GM15510 (cell line): ENCODE measurements around the gene RAD52.

Experiments
- POLR2A ChIP-seq: IDR thresholded peaks from 3 replicates; pipeline ENCODE4 v1.6.1; 2011; ENCODE audit warnings: borderline replicate concordance; ENCODE audit not compliant: insufficient read length; ENCODE audit errors: extremely low read depth

RAD52 gene

DNA sequence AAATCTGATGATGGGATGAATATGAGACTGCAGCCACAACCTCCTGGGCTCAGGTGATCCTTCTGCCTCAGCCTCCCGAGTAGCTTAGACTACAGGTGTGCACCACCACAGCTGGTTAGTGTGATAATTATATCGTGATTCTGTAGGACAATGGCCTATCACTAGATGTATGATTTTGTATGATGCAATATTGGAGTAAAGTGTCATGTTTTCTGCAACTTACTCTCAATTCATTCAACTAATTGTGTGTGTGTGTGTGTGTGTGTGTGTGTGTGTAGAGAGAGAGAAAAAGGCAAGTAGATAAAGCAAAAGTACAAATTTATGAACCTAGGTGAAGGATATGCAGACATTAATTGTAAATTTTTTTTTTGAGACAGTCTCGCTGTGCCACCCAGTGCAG is 10.7 kb downstream of the RAD52 start:
- TF ChIP-seq POLR2A: no peak

DNA sequence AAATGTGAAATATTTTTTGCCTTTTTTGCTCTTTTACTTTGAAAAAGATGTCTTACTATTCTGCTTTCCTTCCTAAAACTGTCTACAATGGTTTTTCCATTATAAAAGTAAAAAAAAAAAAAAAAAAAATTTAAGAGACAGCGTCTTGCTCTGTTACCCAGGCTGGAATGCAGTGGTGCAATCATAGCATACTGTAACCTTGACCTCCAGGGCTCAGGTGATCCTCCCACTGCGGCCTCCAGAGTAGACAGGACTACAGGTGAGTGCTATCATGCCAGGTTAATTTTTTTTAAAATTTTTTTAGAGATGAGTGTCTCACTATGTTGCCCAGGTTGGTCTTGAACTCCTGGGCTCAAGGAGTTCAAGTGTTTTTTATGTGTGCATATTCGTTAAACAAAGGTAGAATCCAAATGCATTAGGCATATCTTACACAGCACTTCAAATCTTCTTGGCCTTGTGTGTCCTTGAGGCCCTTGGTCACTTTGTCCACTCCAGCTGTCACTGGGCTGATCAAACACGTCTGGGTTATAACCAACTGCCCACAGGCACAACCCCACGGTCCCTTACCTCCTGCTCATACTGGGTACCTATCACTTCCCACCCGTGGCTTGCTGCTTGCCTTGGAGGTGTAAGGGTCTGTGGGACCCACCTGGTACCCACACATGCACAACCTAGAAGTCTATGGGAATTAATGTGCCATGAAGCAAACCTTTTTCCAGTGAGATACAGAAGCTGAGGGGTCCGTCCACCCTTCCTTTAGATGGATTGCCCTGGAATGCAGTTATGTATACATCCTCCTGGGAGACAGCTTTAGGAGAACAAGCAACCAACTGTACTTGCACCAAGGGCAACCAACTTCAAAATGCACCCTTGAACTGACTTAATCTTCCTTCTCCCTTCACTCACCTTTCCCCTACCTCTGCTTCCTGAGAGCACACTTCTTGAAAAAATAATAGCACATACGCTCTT is 12.8 kb downstream of the RAD52 start:
- TF ChIP-seq POLR2A: no peak

DNA sequence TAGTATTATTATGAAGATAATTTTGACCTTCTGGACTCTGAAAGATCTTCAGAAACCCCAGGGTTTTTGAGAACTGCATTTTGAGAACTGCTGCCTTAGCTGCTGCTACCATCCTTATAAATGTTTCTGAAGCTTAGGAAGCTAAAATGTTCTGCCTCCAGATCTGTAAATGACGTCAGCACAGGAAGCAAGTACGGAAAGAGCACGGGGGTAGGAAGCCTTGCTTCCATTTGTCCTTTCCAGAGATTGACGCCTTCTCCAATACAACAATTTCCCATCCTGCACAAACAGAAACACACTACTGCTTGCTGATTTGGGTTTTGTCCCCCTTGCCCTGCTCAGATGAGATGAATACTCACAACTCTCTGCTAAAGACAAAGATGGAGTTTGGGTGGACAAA is 17.9 kb downstream of the RAD52 start:
- no peak for TF ChIP-seq POLR2A

DNA sequence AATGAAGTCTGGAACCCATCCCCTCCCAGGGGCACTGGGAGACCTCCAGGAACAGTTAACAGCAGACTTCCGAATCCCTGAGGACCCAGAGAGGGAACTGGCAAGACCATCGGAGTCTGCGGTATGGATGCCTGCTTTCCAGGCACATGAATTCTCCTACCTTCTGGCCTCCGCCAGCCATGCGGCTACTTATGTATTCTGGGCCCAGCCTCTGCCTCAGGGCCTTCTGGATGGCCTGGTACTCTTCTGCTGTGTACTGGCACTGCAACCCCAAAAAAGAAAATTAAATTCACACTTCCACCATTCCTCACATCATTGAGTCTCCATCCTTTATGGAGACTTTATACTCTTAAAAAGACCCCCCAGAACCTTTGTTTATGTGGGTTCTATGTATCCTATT is 18.4 kb downstream of the RAD52 start:
- no peak for TF ChIP-seq POLR2A

DNA sequence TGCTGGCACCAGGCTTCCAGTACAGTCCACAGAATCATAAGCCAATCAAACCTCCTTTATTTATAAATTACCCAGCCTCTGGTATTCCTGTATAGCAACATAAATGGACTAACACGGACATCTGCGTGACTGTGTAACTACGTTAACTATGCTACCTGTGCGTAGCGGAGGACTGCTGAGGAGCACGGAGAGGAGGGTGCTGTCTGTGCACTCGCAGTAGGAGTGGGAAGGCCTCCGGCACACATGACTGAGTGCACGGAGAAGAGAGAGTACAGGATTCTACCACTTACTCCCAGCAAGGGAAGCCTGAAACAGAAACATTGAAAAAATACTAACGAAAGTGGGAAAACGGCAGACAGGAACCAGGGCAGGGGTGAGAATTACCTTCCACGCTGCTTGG is 22.9 kb downstream of the RAD52 start:
- no peak for TF ChIP-seq POLR2A

DNA sequence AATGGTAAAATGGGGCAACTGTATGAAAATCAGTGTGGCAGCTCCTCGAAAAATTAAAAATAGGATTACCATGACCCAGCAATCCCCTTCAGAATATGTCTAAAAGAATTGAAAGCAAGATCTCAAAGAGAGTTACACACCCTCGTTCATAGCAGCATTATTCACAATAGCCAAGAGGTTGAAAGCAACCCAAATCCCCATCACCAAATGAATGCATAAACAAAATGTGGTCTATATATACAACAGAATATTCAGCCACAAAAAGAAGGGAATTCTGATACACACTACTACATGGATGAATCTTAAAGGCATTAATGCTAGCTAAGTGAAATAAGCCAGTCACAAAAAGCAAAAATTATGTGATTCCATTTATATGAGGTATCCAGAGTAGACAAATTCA is 27.2 kb downstream of the RAD52 start:
- no peak for TF ChIP-seq POLR2A

DNA sequence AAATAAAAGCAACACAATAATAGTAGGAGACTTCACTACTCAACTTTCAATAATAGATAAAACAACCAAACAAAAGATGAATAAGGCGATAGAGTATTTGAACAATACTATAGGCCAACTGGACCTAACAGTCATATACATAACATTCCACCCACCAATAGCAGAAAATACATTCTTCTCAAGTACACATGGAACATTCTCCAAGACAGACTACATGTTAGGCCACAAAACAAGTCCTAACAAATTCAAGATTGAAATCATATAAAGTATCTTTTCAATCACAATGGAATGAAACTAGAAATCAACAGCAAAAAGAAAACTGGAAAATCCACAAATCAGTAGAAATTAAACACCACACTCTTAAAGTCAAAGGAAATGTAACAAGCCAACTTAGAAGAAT is 28.8 kb downstream of the RAD52 start:
- no peak for TF ChIP-seq POLR2A

DNA sequence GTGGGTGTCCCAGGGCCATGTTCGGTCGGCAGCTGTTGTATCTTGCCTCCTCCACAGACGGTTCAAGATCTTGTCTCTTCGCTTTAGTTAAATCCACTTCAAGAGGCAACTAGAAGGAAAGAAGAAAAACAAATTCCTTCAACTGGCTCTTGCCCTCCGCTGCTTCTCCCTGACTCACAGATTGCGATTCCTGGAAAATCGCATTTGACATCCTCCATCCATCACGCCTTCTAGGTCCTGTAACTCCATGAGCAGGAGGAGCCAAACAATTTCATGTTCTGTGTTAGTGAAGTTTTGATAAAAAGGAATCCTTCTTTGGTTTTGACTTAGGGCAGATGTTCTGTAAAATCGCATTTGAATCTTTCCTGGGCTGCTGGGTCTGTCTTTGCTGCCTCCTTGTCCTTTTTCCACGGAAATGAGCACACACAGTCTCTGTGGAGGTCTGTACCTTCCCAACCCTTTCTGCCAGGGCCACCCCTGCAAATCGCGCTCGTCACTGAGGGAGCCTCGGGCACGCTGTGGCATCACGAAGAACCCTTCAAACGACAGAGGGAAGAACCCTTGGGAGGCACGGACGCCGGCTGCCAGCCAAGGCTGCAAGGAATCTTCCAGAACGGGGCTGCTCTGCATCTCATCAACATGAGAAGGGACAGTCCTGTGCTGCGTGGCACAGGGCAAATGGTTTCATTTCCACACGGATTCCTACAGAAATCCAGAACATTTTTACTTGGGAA is 32.6 kb downstream of the RAD52 start:
- no peak for TF ChIP-seq POLR2A

DNA sequence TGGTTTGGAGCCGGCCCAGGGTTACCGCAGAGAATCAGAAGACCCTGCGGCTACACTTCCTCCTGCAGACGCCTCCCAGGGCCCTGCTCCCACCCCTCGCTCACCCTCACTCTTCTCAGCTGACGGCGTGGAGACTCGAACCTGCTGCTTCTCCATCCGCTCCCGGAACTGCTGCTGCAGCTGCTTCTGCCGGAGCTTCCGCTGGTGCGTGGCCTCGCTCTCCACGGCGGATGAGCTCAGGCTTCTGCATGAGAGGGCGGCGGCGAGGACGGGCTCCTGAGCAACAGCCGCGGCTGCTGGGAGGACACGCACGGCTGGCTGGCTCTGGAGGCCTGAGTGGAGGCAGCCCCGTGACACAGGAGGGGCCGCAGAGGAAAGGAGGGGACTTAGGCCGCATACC is 33.3 kb downstream of the RAD52 start:
- no peak for TF ChIP-seq POLR2A

DNA sequence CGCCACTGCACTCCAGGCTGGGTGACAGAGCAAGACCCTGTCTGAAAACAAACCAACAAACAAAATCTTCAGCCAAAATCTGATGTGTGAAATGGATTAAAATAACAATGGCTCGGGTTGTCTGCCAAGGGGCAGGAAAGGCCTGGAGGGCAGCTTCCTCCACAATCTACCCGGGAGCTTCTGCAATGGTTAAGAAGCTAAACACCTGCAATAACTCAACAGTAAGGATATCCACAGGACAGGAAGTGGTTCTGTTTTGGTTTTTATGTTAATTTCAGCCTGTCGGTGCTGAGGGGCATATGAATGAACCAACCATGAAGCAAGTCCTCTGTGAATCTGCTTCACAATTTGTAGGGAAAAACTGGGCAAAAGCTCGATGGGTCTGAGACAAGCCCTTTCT is 34.4 kb downstream of the RAD52 start:
- no peak for TF ChIP-seq POLR2A

DNA sequence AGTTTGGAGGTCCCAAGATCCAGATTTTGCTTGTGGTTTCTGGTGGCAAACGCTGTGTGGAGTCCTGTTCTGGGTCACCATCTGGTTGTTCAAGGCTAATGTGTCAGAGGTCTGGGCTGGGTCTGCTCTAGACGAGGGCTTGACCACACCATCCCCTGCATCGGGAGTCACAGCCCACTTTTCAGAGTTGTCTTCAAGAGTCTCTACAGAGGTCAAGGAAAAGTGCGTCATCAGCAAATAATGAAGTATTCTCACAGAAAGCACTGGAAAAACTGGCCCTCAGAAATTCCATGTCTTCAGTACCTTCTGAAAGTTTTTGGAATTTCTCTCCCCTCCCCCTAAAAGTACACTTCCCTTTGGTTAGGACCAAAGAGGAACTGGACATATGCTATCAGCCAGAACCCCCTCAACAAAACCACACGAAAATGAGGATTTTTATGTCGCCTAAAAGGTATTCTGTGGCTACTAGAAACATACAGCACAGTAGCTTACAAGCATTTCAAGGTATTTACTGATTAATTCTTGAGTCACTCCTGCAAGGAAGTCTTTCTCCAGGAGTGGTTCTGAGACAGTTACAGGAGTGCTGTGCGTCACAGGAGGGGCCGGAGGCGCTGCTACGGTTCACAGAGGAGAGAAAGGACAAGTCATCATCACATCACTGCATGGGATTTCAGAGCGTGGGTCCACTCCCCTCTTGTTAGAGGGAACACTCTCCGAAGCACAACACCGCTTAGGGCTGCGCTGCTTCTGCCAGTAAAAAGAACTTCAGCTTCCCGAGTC is 35.4 kb downstream of the RAD52 start:
- no peak for TF ChIP-seq POLR2A

DNA sequence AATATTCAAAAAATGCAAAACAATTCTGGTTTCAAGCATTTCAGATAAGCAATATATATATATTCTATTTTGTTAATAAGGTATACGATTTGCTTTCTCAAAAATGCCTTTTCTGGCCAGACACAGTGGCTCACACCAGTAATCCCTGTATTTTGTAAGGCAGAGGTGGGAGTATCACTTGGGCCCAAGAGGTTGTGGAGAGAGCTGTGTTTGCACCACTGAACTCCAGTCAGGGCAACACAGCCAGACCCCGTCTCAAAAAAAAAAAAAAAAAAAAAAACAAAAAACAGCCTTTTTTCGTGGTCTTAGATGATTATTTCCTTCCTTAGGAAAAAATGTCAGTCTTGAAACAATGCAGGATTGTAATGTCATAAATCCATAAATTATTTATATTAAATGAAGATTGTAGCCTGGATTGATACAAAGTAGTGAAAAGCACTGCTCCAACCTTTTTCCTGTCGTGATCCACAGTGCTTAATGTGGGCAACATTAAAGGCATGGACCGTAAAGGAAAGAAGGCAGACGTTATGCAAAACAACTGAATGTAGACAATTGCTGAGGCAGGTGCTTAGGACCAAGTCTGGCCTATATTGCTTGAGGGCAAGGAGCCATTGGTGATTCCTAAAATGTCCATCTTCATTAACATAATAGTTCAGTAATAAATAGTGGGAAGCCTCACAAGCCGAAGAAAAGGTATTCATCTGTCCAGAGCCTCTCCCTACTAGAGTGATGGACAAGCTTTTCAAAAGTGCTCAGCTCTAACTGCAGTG is 36.8 kb downstream of the RAD52 start:
- TF ChIP-seq POLR2A: no peak

DNA sequence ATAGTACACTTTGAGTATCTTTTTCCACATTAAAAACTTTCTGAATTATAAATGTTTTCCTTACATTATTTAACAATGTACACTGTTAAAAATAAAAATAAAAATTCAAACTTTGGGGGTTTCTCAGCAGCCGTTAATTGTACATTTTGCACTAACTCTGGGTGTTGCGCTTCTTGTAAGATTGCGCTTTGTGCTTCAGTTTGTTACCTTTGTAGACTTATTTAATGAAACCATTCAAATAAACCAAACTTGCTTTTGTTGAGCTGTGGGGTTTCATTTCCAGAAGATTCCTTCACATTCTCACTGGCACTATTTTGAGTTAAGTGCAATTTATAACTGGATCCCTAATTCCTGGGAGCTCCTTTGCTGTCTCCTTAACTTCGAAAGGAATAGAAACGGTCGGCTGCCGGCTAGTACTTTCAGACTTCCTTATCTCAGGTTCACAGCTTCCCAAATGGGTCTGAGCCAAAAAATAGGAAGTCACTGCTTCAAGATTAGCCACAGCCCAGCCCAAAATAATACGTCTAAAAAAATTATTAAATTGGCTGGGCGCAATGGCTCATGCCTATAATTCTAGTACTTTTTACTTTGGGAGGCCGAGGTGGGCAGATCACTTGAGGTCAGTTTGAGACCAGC is 38.2 kb downstream of the RAD52 start:
- no peak for TF ChIP-seq POLR2A

DNA sequence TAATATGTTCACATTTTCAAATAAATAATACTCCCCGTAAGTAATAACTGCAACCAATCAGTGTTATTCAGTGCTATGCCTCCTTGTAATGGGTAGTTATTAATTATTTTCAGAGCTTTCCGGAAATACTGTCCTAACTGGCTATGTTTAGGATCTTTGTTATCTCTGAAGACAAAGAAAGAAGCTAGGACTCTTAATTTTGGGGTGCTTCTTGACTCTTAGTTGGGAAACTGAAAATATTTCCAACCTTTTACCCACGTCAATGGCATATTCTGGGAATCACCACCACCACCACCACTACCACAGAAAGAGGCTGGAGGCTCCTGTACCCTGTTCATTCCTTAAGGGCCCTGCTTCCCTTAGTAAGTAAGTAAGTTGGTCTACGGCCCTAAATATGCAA is 39.1 kb downstream of the RAD52 start:
- no peak for TF ChIP-seq POLR2A

DNA sequence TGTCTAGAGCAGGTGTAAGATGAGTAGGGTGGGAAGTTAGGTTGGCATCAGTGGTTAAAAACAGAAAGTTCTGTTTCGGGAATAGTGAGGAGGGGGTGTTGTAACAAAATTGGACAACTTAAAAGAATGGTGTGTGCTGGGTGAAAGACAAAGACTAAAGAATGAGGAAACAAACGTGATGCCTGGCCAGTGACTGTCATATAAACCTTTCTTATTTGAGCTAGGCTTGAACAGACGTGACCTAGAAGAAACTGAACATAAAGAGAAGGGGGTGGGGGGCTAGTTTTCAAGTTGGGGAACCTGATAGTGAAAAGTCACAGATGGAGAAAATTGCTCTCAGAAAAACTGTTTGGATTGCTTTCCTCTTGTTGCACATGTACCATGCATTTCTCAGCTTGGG is 39.6 kb downstream of the RAD52 start:
- no peak for TF ChIP-seq POLR2A
